ENCODE data around the gene OBSCN. TPM values are rescaled to one million over a fixed set of nuclear protein-coding genes. Genes with fewer than 3 reads are reported as not detected.

Gene OBSCN
- total RNA-seq, 1 donor from 2014 or later, result 20.6 TPM

GRCh38 chr1:228378873-228379460 lies 171.1 kb downstream of the OBSCN start:
- peak overlapping the region; percentile 60 for H3K4me3 ChIP-seq (ENCODE audit: low read depth, low read length)
- no peak for DNase-seq (ENCODE audit: low read depth)
- TF ChIP-seq CTCF (conservative IDR thresholded peaks at IDR 0.05; ENCODE audit: low read depth, low read length), result no peak

- no peak for DNase-seq (ENCODE audit: low read depth)
Observed at GRCh38 chr1:228379666-228380065, 171.8 kb downstream of the OBSCN start.

GRCh38 chr1:228381356-228381755 lies 173.5 kb downstream of the OBSCN start:
- DNase-seq (ENCODE audit: low read depth), result no peak
- TF ChIP-seq CTCF (conservative IDR thresholded peaks at IDR 0.05; ENCODE audit: low read depth, low read length), result no peak

More at GRCh38 chr1:228379666-228380065, 171.8 kb downstream of the OBSCN start:
- no peak overlapping the region for H3K4me3 ChIP-seq (ENCODE audit: low read depth, low read length)
- TF ChIP-seq CTCF (conservative IDR thresholded peaks at IDR 0.05; ENCODE audit: low read depth, low read length), result no peak

GRCh38 chr1:228383773-228384172 lies 175.9 kb downstream of the OBSCN start:
- H3K4me3 ChIP-seq (ENCODE audit: low read depth, low read length), result no peak overlapping the region
- TF ChIP-seq CTCF (conservative IDR thresholded peaks at IDR 0.05; ENCODE audit: low read depth, low read length), result no peak

More at GRCh38 chr1:228381356-228381755, 173.5 kb downstream of the OBSCN start:
- H3K4me3 ChIP-seq (ENCODE audit: low read depth, low read length), result no peak overlapping the region

GRCh38 chr1:228385232-228385631 lies 177.4 kb downstream of the OBSCN start:
- TF ChIP-seq CTCF (conservative IDR thresholded peaks at IDR 0.05; ENCODE audit: low read depth, low read length), result no peak
- H3K4me3 ChIP-seq (ENCODE audit: low read depth, low read length), result no peak overlapping the region
- no peak for DNase-seq (ENCODE audit: low read depth)

More at GRCh38 chr1:228383773-228384172, 175.9 kb downstream of the OBSCN start:
- DNase-seq (ENCODE audit: low read depth), result no peak

- TF ChIP-seq CTCF (conservative IDR thresholded peaks at IDR 0.05; ENCODE audit: low read depth, low read length), result no peak
- H3K4me3 ChIP-seq (ENCODE audit: low read depth, low read length), result no peak overlapping the region
- no peak for DNase-seq (ENCODE audit: low read depth)
Observed at GRCh38 chr1:228387321-228387720, 179.5 kb downstream of the OBSCN start.

- DNase-seq (ENCODE audit: low read depth), result no peak
- no peak for TF ChIP-seq CTCF (conservative IDR thresholded peaks at IDR 0.05; ENCODE audit: low read depth, low read length)
Observed at GRCh38 chr1:228390649-228391048, 182.8 kb downstream of the OBSCN start.

More at GRCh38 chr1:228390649-228391048, 182.8 kb downstream of the OBSCN start:
- no peak overlapping the region for H3K4me3 ChIP-seq (ENCODE audit: low read depth, low read length)

Measured in epithelial cell of proximal tubule (primary cell).